Endodermal cell (in vitro differentiated cells): ENCODE data around the gene FAM89A. TPM values are rescaled to one million over a fixed set of nuclear protein-coding genes. Genes with fewer than 3 reads are reported as not detected.
"Not testable (repeated sequence)": the region's sequence is repeated elsewhere in the genome, so short reads cannot be mapped to it uniquely, and the experiment has no call there.

ENCODE experiments used
- DNase-seq: peaks from one replicate; pipeline ENCODE4 v3.0.0-alpha.2; 2017
- H3K27ac ChIP-seq: 2 replicates; pipeline ENCODE4 v1.5.1; 2013; ENCODE audit warnings: mild to moderate bottlenecking, low read depth, low read length, moderate library complexity
- H3K27me3 ChIP-seq: 2 replicates; pipeline ENCODE4 v1.6.1; 2013; ENCODE audit warnings: mild to moderate bottlenecking, low read length, moderate library complexity; ENCODE audit not compliant: insufficient read depth, control insufficient read depth, poor library complexity, severe bottlenecking
- H3K36me3 ChIP-seq: 2 replicates; pipeline ENCODE4 v1.7.0; 2013; ENCODE audit warnings: mild to moderate bottlenecking, low read length, moderate library complexity; ENCODE audit not compliant: control insufficient read depth, insufficient read depth
- H3K4me1 ChIP-seq: one replicate; pipeline ENCODE4 v1.7.0; 2013; ENCODE audit warnings: low read length; ENCODE audit not compliant: control insufficient read depth, insufficient read depth
- H3K4me3 ChIP-seq: 2 replicates; pipeline ENCODE4 v1.5.1; 2013; ENCODE audit warnings: mild to moderate bottlenecking, low read length, moderate library complexity
- H3K9ac ChIP-seq: 2 replicates; pipeline ENCODE4 v1.6.1; 2013; ENCODE audit warnings: mild to moderate bottlenecking, low read length, moderate library complexity; ENCODE audit not compliant: poor library complexity, severe bottlenecking; ENCODE audit errors: extremely low read depth
- H3K9me3 ChIP-seq: 2 replicates; pipeline ENCODE4 v1.6.1; 2013; ENCODE audit warnings: mild to moderate bottlenecking, low read length, moderate library complexity; ENCODE audit not compliant: control insufficient read depth
- H3K27ac Mint-ChIP-seq: 2 replicates; pipeline ENCODE4 v1.8.0; 2020; ENCODE audit warnings: mixed read lengths
- H3K27me3 Mint-ChIP-seq: 2 replicates; pipeline ENCODE4 v1.8.0; 2021; ENCODE audit warnings: mild to moderate bottlenecking, mixed read lengths; ENCODE audit not compliant: insufficient read depth
- H3K36me3 Mint-ChIP-seq: 2 replicates; pipeline ENCODE4 v1.8.0; 2020; ENCODE audit warnings: low read depth, mixed read lengths
- H3K4me1 Mint-ChIP-seq: 2 replicates; pipeline ENCODE4 v1.8.0; 2020; ENCODE audit warnings: mixed read lengths
- H3K4me3 Mint-ChIP-seq: 2 replicates; pipeline ENCODE4 v1.8.0; 2020; ENCODE audit warnings: mild to moderate bottlenecking, moderate library complexity, mixed read lengths
- H3K9me3 Mint-ChIP-seq: 2 replicates; pipeline ENCODE4 v1.8.0; 2020; ENCODE audit warnings: mild to moderate bottlenecking, mixed read lengths
- CTCF ChIP-seq: fragments of 200-600 bp; sonication (generic); conservative IDR thresholded peaks from 2 replicates; pipeline ENCODE4 v1.5.0; 2021; ENCODE audit warnings: antibody characterized with exemption, mild to moderate bottlenecking
- WGBS, 2 experiments: methylation state at CpG; one replicate each; pipeline versions ENCODE4 v1.1.5 to v1.1.7; 2013; ENCODE audit warnings: missing lambda C conversion rate in 2 of 2, mixed read lengths in 1 of 2; ENCODE audit not compliant: insufficient coverage in 1 of 2, insufficient read length in 1 of 2; 5-methylcytosine and 5-hydroxymethylcytosine counted together
- total RNA-seq, 2 donors: library from RNA; stranded (reverse); fragmentation: NEBNext Ultra II Directional in 1 of 2; extraction: Animal tissue kit (Norgen Biotek cat#: 25700) in 1 of 2; gene quantifications; 2 replicates in 1 of 2; 3 replicates in 1 of 2; pipeline ENCODE4 v1.2.1, GENCODE V29; 2021

Gene FAM89A
- total RNA-seq, 2 donors from 2014 or later, result 55.9 to 57.7 TPM

DNA sequence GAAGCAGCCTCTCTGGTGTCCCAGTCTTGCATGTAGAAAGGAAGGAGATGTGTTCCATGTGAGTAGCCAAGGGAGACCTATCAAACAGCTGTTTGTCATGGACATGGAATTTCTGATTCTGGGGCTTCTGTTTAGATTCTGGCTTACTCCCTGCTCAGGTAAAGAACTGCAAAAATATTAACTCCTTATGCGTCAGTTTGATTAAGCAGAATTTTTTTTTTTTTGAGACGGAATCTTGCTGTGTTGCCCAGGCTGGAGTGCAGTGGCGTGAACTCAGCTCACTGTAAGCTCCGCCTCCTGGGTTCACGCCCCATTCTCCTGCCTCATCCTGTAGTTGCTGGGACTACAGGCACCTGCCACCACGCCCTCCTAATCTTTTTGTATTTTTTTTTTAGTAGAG, 54.3 kb downstream of the FAM89A start:
- Histone ChIP-seq H3K36me3 (peaks cover 4% of the 10 kb centered on the region), H3K4me3 (peak overlapping the region; percentile 53), H3K4me1 (peaks cover 10% of the 10 kb centered on the region), H3K9ac (no peak overlapping the region), H3K27ac (no peak overlapping the region), H3K27me3 (no peaks in the 10 kb centered on the region), H3K9me3 (no peaks in the 10 kb centered on the region)
- peaks cover 15% of the 10 kb centered on the region for H3K4me1 Mint-ChIP-seq
- H3K9me3 Mint-ChIP-seq, result no peaks in the 10 kb centered on the region
- H3K36me3 Mint-ChIP-seq, result peaks cover 5% of the 10 kb centered on the region
- no peak for TF ChIP-seq CTCF
- WGBS, 2 experiments, result 94 to 100% methylated on average over 4 to 6 of the region's 6 CpGs
- no peak overlapping the region for H3K4me3 Mint-ChIP-seq
- no peak for DNase-seq
- H3K27me3 Mint-ChIP-seq, result peaks cover 53% of the 10 kb centered on the region
- H3K27ac Mint-ChIP-seq, result no peak overlapping the region

DNA sequence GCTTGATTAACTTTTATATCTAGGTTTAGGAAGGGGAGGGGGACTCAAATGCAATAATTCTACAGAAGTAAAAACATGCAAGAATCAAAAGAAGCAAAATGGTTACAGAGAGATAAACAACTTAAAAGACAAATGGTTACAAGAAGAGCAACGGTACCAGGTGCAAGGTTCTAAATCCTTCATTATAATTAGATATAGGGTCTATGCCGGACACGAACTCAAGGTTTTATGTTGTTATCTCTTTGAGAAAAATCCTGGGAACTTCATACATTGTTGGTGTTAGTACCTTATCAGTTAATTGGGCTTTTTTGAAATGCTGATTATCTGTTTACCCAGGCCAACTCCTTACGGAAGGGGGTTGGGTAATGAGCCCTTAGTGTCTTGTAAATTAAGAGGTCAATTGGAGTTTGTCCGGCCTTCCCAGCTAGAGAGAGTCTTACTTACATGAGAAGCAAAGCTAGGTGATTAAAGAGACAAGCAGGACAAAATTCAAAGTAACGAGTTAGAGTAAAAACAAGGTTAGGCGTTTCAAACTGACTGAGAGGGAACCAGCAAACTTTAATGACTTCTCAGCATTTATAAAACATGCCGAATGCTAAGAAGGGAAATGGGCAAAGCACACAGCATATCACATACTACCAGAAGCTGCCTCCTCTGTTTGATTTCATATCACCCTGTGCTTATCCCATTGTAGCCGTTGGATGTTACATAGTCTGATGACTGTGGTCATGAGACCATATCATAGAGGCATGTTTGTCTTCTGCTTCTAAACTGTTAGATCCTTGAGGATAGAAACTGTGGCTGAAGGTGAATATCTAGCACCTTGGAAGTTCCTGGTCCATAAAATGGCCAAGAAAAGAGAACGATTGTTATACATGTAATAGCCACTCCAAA, 55.2 kb downstream of the FAM89A start:
- peaks cover 53% of the 10 kb centered on the region for H3K27me3 Mint-ChIP-seq

DNA sequence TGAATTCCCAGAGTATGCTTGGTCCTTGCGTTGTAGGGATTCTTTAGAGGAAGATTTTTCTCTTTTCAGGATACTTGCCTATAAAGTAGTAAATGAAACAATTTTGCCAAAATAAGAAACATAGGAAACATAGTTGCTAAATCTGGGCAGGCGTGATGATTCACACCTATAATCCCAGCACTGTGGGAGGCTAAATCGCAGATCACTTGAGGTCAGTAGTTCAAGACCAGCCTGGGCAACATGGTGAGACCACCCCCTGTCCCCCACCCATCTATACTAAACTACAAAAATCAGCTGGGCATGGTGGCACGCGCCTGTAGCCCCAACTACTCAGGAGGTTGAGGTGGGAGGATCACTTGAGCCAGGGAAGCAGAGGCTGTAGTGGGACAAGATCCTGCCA, 56.2 kb downstream of the FAM89A start:
- TF ChIP-seq CTCF, result no peak
- no peak for DNase-seq
- Mint-ChIP-seq H3K4me1 (peaks cover 23% of the 10 kb centered on the region), H3K36me3 (peaks cover 5% of the 10 kb centered on the region), H3K4me3 (no peak overlapping the region), H3K9me3 (no peaks in the 10 kb centered on the region), H3K27me3 (peaks cover 48% of the 10 kb centered on the region), H3K27ac (no peak overlapping the region)
- Histone ChIP-seq H3K36me3 (peaks cover 4% of the 10 kb centered on the region), H3K4me3 (no peak overlapping the region), H3K9me3 (no peaks in the 10 kb centered on the region), H3K27ac (no peak overlapping the region), H3K4me1 (peaks cover 10% of the 10 kb centered on the region), H3K27me3 (no peaks in the 10 kb centered on the region), H3K9ac (no peak overlapping the region)
- WGBS, 2 experiments, result 81 to 86% methylated on average over 2 to 5 of the region's 5 CpGs

More for the DNA sequence above, 55.2 kb downstream of the FAM89A start:
- Histone ChIP-seq H3K9ac (peak overlapping the region; percentile 22), H3K4me3 (peak overlapping the region; percentile 53)
- WGBS, 2 experiments, result 16 to 19% methylated on average over 4 to 9 of the region's 10 CpGs
- Mint-ChIP-seq H3K4me1 (peaks cover 16% of the 10 kb centered on the region), H3K27ac (peak overlapping the region; percentile 76), H3K4me3 (peak overlapping the region; percentile 12)
- H3K9me3 Mint-ChIP-seq, H3K4me1 ChIP-seq, H3K36me3 Mint-ChIP-seq, H3K27ac ChIP-seq, H3K36me3 ChIP-seq, H3K27me3 ChIP-seq, H3K9me3 ChIP-seq: not testable (repeated sequence)
- peak; percentile 67 for DNase-seq
